GM18507 (cell line): ENCODE data around the gene FOXP4.

Experiments used
- DNase-seq: peaks from one replicate; pipeline ENCODE4 v3.0.0; 2011; ENCODE audit warnings: low read depth; ENCODE audit not compliant: insufficient read length; ENCODE audit errors: extremely low spot score
- FAIRE-seq: peaks from 2 replicates; lab custom pipeline; 2011; peaks lifted over from hg19 to GRCh38; lab: Jason Lieb, UNC

FOXP4 gene

GRCh38 chr6:41651246-41651961 is 105.2 kb downstream of the FOXP4 start:
- no peak for DNase-seq
- FAIRE-seq: no peak
